GM18517 (cell line): ENCODE measurements around the gene PIP4K2C.

ENCODE experiments used
- ATAC-seq: cut with Tn5 transposase; IDR thresholded peaks from one replicate; pipeline ENCODE4 v1.9.1; 2021; ENCODE audit warnings: mild to moderate bottlenecking, moderate library complexity; ENCODE audit not compliant: unreplicated experiment

The PIP4K2C gene

DNA sequence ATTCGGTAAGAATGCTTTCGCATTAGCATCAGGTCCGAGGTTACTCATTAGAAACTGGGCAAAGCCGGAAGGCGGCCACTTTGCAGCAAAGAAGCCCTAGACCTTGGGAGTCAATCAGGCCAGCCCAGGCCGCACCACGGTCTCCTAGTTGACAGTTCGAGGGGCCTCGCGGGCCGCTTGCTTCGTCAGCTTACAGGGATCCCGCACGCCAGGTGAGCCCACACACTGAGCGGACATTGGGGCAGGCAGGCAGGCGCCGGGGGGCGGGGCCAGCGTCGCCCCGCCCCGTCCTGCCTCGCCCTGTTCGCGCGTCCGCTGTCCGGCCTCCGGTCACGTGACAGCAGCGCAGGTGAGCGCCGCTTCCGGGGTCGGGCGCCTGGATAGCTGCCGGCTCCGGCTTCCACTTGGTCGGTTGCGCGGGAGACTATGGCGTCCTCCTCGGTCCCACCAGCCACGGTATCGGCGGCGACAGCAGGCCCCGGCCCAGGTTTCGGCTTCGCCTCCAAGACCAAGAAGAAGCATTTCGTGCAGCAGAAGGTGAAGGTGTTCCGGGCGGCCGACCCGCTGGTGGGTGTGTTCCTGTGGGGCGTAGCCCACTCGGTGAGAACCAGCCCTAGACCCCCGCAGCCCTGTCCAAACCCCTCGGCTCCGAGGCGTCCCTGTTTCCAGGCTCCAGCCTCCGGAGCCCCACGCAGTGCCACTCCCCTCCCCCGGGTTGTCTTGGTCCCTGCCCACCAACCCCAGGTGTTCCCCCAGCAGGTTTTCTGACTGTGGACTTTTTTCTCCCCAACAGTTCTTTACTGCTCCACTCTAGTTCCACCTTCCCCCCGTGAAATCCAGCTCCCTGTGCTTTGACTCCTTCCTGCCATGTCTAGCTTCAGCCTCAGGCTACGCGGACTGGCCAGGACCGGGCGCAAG lies at the start of gene PIP4K2C:
PIP4K2C (plus strand) TSS at position 329 of the 918 bp plus-strand sequence; CDS start at position 427, 98 bp downstream.
- ATAC-seq = peak; percentile 66

DNA sequence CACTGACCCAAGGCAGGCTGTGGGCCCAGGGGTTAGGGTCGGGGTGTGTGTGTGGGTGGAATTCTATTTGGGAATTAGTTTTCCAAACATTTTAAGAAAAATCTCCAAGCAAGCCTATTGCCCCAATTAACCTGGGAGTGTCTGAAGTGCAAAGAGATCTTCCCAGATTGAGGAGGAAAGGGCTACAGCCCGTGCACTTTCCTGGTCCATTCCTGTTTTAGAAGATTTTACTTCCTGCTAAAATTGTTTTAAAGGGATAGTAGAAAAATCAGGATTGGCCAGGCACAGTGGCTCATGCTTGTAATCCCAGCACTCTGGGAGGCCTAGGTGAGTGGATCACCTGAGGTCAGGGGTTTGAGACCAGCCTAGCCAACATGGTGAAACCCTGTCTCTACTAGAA lies 49.3 kb upstream of the PIP4K2C start:
- ATAC-seq = no peak

DNA sequence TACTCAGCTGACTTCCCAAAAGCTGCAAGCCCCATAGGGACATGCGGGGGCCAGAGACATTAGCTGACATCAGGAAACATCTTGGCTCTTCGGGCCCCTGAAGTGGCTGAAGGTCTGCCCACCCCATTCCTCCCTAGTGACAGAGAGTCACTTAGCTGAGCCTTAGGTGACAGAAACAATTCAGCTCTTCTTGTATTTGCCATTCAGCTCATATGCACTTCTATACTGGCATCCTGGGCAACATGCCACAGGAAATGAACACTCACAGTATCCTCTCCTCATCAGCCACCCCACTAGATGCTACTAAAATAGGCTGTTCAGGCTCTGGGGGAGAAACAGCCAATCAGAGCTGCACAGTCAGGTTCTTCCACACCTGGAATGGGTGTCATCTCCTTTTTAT lies 47.4 kb upstream of the PIP4K2C start:
- ATAC-seq = no peak

DNA sequence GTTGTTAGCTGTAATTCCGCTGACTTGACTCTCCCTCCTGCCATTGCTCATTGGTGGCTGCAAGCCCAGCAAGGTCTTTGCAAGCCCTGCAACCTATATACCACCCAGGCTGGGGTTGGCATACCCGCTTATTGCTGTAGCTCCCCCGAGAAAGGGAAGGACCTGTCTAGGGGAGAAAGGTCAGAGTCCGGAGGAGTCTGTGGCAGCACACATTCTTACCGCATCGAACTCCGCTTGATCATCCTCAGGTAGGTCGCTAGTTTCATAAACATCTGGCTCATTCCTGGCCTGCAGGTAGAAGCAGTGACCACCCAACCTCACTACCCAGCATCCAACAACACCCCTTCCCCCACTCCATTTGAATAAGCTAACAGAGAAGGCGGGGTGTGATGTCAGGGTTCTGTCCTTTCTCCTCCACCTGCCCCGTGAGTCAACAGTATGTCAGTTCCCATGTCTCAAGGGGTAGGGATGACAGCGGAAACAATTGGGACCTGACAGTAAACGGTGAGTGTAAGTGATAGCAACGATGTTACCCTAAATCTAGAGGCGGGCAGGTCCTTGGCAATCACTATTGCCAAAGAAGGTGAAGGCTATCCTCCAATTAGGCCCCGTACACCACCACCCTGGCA lies 45.1 kb upstream of the PIP4K2C start:
- ATAC-seq = no peak

- peak; percentile 98 for ATAC-seq
Observed at GRCh38 chr12:57546438-57547287, 44.3 kb upstream of the PIP4K2C start, which contains the start of gene DCTN2. Gene DCTN2, minus strand, starts transcription at chr12:57547192. Its CDS starts 129 bp downstream, at chr12:57547063.

DNA sequence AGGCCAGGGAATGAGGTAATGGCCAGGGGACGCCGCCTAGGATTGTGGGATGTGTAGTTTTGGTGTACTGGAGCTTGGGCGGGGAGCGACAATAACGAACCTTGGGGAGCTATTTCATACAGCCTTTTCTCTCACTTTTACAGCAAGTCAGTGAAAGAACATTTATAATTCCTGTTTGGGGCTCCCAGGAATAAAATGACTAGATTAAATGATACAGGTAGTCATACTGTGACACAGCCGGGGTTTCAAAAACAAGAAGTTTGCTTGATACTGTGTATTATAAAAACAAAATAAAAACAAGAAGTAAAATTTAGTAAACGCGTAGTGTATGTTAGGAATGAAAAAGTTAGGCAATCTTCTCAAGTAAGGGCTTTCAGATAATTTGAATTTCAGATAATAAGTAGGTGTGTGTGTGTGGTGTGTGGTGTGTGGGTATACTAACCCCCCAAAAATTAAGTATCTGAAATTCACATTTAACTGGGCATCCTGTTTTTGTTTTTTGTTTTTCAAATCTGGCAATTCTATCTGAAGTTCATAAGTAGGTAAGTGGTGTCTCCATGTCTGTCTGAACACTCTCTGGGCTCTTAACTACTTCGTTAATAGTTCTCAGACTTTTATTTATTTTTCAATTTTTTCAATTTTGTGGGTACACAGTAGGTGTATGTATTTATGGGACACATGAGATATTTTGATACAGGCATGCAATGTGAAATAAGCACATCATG lies 43.5 kb upstream of the PIP4K2C start:
- ATAC-seq = no peak

- no peak for ATAC-seq
Observed at GRCh38 chr12:57548013-57548315, 43.0 kb upstream of the PIP4K2C start.

- no peak for ATAC-seq
Observed at GRCh38 chr12:57548488-57548887, 42.5 kb upstream of the PIP4K2C start.

- no peak for ATAC-seq
Observed at GRCh38 chr12:57549203-57549908, 41.6 kb upstream of the PIP4K2C start.

DNA sequence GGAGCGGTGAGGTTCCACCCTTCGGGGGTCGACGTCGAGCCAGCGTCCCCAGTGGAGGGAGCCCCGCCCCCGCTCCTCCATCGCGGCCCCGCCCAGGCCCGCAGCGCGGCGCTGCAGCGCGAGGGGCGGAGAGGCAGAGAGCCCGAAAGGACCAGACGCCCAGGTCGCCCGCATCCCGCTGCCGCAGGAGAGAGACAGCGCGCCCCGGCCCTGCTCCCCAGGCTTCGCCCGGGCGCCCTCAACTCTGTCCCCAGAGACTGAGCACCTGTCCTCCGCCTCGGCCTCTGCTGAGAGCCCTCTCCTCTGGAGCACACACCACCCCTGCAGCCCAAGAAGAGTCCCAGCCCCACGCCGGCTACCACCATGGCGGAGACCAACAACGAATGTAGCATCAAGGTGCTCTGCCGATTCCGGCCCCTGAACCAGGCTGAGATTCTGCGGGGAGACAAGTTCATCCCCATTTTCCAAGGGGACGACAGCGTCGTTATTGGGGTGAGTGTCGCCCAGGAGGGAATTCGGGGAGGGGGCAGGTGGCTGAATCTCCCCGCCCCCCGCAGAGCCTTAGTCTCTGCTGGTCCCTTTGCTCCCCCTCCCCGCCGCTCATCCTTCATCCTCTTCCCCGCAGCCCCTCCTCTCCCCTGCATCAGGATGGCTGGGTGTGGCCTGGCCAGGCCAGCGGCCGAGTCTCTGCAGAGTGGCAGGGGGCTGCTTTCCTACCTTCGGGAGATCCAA lies 40.9 kb upstream of the PIP4K2C start, which contains the start of gene KIF5A:
KIF5A (plus strand) TSS at position 136 of the 732 bp plus-strand sequence; CDS start at position 364, 228 bp downstream.
- ATAC-seq = no peak

DNA sequence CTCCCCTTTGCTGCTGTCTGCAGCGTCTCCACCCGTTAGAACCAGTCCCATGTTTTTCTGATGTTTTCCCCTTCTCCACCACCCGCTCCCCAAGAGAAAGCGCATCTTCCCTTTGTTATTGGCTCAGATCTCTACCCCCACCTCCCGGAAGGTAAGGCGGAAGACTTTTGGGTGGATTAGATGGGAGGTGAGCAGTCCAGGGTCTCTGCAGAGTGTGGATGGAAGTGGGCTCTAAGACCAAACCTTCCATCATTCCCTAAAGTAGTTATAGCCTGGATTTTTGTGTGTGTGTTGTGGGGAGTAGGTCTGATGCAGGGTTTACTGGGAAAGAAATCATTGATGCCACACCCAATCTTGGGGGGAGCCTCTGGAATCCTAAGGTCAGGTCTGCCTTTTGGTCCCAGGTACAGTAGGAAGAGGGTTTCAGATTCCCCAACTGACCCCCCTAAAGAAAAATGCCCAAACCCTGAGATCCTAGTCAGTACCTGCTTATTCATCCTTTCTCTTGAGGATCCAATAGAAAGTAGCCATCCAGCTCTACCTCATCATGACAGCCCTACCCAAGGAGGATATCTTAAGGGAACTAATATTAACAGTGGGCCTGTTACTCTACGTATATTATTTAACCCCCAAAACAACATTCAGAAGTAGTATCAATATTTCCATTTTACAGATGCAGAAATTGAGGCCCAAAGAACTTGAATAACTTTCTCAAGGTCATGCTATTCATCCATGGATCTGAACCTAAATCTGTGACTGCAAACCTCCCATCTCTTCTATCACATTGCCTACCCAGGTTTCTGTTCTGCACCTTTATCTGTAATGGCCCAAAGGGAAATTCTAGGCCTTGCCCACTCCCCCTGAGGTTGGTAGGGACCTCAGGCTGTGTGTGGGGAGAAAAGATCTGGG lies 40.1 kb upstream of the PIP4K2C start:
- no peak for ATAC-seq

- no peak for ATAC-seq
Observed at GRCh38 chr12:57551637-57552305, 39.2 kb upstream of the PIP4K2C start.

GRCh38 chr12:57552306-57552651 lies 38.7 kb upstream of the PIP4K2C start:
- ATAC-seq = no peak

DNA sequence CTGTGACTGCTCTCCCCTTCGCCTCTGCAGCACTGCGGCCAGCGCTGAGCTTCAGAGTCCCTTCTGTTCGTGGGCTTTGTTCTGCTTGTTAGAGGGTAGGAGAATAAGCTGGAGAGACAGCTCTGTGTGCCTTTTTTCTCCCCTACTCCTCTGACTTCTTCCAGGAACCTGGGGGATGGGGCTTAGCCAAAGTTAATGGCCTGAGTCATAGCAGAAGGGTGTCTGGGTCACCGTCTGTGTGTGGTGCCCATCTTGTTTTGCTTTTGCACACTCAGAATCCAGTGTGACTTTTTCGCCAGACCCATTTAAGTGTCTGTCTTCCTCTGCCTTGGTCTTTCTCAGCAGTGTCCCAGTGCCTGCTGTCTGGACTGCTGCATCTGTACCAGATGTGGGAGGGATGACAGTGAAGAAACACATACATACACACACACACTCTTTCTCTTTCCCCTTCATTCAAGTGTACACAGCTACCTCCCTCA lies 38.1 kb upstream of the PIP4K2C start:
- no peak for ATAC-seq

DNA sequence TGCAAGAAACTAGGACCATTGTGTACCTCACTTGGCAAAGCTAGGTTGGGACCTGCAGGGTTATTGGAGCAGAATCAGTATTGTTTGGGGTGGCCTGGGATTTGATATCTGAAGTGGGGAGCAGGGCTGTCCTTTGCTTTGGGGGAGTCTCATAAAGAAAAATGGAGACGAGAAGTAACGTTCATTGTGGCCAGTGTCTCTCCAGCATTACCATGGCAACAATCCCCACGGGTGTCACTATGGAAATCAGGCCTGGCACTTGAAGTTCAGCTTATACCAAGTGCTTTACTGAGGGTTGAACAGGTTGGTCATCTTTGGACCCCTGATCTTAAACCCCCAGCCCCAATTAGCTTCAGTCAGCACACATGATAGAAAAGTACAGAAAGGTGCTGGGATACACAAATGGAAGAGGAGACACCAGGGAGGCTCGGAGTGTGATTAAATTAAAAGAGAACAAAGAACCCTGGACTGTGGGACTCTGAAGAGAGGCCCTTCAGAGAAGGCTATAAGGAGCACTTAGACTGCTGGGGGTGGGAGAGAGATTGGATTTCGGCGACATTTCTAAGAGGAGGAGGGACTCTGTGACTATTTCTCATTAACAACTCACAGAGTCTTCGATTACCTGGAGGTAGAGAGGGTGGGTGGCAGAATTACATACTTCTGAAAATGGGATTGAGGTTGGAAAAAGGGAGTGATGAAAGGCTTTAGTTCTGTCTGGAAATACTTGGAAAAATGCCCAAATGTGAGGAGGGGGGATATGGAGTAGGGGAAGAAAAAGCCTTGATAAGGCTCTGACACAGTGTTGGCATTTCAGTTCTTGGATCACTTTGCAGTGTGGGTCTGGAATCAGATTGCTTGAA lies 37.4 kb upstream of the PIP4K2C start:
- ATAC-seq = no peak

DNA sequence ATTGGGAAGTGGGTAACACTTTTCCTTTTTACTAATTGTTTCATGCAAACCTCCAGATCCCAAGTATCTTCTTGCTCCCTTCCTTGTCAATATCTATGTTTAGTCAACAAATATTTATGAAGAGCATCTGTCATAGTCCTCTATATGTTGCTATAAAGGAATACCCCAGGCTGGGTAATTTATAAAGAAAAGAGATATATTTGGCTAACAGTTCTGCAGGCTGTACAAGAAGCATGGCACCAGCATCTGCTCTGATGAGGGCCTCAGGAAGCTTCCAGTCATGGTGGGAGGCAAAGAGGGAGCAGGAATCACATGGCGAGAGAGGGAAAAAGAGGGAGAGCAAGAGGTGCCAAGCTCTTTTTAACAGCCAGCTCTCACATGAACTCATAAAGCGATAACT lies 36.5 kb upstream of the PIP4K2C start:
- ATAC-seq = no peak

DNA sequence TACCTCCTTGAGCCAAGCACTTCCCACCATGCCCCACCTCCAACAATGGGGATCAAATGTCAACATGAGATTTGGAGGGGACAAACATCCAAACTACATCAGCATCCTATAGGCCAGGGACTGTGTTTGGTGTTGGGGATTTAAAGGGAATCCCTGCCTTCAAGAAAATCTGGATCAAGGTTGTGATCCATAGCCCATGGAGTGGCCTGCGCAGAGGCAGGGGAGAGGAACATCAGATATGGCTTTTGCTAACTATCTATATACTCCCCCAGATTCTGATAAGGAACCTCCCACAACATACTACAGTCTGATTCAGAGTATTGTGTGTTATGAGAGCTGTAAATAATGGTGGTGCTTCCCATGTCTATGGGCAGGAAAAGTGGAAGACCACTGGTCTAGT lies 36.1 kb upstream of the PIP4K2C start:
- ATAC-seq = no peak
